Progenitor cell of endocrine pancreas (in vitro differentiated cells): ENCODE results near the gene SPACA9. TPM values are rescaled to one million over a fixed set of nuclear protein-coding genes. Genes with fewer than 3 reads are reported as not detected.

Source experiments
- DNase-seq: peaks from one replicate; pipeline ENCODE4 v3.0.0; 2021; ENCODE audit warnings: low spot score; ENCODE audit not compliant: unreplicated experiment
- H3K27ac Mint-ChIP-seq: 2 replicates; pipeline ENCODE4 v1.8.0; 2021; ENCODE audit warnings: mild to moderate bottlenecking, moderate library complexity, mixed read lengths
- H3K27me3 Mint-ChIP-seq: 2 replicates; pipeline ENCODE4 v1.8.0; 2021; ENCODE audit warnings: mixed read lengths
- H3K36me3 Mint-ChIP-seq: 2 replicates; pipeline ENCODE4 v1.8.0; 2022; ENCODE audit warnings: mixed read lengths; ENCODE audit not compliant: insufficient read depth
- H3K4me1 Mint-ChIP-seq: 2 replicates; pipeline ENCODE4 v1.8.0; 2021; ENCODE audit warnings: low read depth, mixed read lengths
- H3K4me3 Mint-ChIP-seq: 2 replicates; pipeline ENCODE4 v1.8.0; 2021; ENCODE audit warnings: low read depth, mild to moderate bottlenecking, moderate library complexity, mixed read lengths
- H3K9me3 Mint-ChIP-seq: 2 replicates; pipeline ENCODE4 v1.8.0; 2021; ENCODE audit warnings: low read depth, mixed read lengths
- CTCF ChIP-seq: fragments of 200-600 bp; sonication (generic); IDR thresholded peaks from one replicate; pipeline ENCODE4 v1.5.0; 2021; ENCODE audit warnings: antibody characterized with exemption, mild to moderate bottlenecking; ENCODE audit not compliant: unreplicated experiment
- total RNA-seq: library from RNA; stranded (reverse); gene quantifications from 2 replicates; pipeline ENCODE4 v1.2.1, GENCODE V29; 2021

The SPACA9 gene
- total RNA-seq, 1 donor from 2014 or later: 4.0 TPM

- TF ChIP-seq CTCF: no peak
- no peak overlapping the region for H3K4me3 Mint-ChIP-seq
- peaks cover 5% of the 10 kb centered on the region for H3K27me3 Mint-ChIP-seq
- H3K9me3 Mint-ChIP-seq: no peaks in the 10 kb centered on the region
- DNase-seq: no peak
- no peaks in the 10 kb centered on the region for H3K36me3 Mint-ChIP-seq
- no peak overlapping the region for H3K27ac Mint-ChIP-seq
- no peaks in the 10 kb centered on the region for H3K4me1 Mint-ChIP-seq
Measured at GRCh38 chr9:132857031-132857430, 21.7 kb upstream of the SPACA9 start.

GRCh38 chr9:132857616-132858342 lies 20.9 kb upstream of the SPACA9 start:
- H3K27me3 Mint-ChIP-seq: peaks cover 5% of the 10 kb centered on the region
- H3K9me3 Mint-ChIP-seq: no peaks in the 10 kb centered on the region
- H3K27ac Mint-ChIP-seq: no peak overlapping the region
- H3K4me3 Mint-ChIP-seq: no peak overlapping the region
- H3K4me1 Mint-ChIP-seq: no peaks in the 10 kb centered on the region
- TF ChIP-seq CTCF: no peak
- H3K36me3 Mint-ChIP-seq: no peaks in the 10 kb centered on the region
- DNase-seq: no peak

GRCh38 chr9:132858751-132859150 lies 19.9 kb upstream of the SPACA9 start:
- no peak for TF ChIP-seq CTCF
- DNase-seq: no peak
- peaks cover 5% of the 10 kb centered on the region for H3K27me3 Mint-ChIP-seq
- H3K4me3 Mint-ChIP-seq: no peak overlapping the region
- no peaks in the 10 kb centered on the region for H3K36me3 Mint-ChIP-seq
- no peaks in the 10 kb centered on the region for H3K4me1 Mint-ChIP-seq
- H3K9me3 Mint-ChIP-seq: no peaks in the 10 kb centered on the region
- H3K27ac Mint-ChIP-seq: no peak overlapping the region

- no peak overlapping the region for H3K4me3 Mint-ChIP-seq
- H3K27ac Mint-ChIP-seq: no peak overlapping the region
- H3K36me3 Mint-ChIP-seq: no peaks in the 10 kb centered on the region
- no peaks in the 10 kb centered on the region for H3K4me1 Mint-ChIP-seq
- H3K9me3 Mint-ChIP-seq: no peaks in the 10 kb centered on the region
- no peak for DNase-seq
- H3K27me3 Mint-ChIP-seq: peaks cover 2% of the 10 kb centered on the region
- no peak for TF ChIP-seq CTCF
Measured at GRCh38 chr9:132861666-132862065, 17.0 kb upstream of the SPACA9 start.

GRCh38 chr9:132862533-132862932 lies 16.2 kb upstream of the SPACA9 start:
- no peak overlapping the region for H3K27ac Mint-ChIP-seq
- H3K36me3 Mint-ChIP-seq: no peaks in the 10 kb centered on the region
- no peak overlapping the region for H3K4me3 Mint-ChIP-seq
- TF ChIP-seq CTCF: no peak
- H3K4me1 Mint-ChIP-seq: no peaks in the 10 kb centered on the region
- DNase-seq: no peak
- H3K27me3 Mint-ChIP-seq: no peaks in the 10 kb centered on the region
- no peaks in the 10 kb centered on the region for H3K9me3 Mint-ChIP-seq
